Liver (tissue), 9 donors: ENCODE measurements around the gene AMER2. TPM values are rescaled to one million over a fixed set of nuclear protein-coding genes. Genes with fewer than 3 reads are reported as not detected.

Experiments used
- DNase-seq: peaks from one replicate; pipeline ENCODE4 v3.0.0-alpha.2; 2017; ENCODE audit warnings: low spot score
- H3K27ac ChIP-seq, 2 donors: one replicate each; pipeline ENCODE4 v1.7.0; 2013; ENCODE audit warnings: inconsistent platforms in 2 of 2, low read length in 2 of 2, control low read depth in 1 of 2, low read depth in 1 of 2, mild to moderate bottlenecking in 1 of 2
- H3K27me3 ChIP-seq, 4 donors: one replicate each; pipeline versions ENCODE4 v1.6.1 to v1.7.0; 2013; ENCODE audit warnings: low read length in 3 of 4, inconsistent platforms in 1 of 4, mild to moderate bottlenecking in 1 of 4, moderate library complexity in 1 of 4; ENCODE audit not compliant: control insufficient read depth in 4 of 4, insufficient read depth in 4 of 4
- H3K36me3 ChIP-seq, 4 donors: one replicate each; pipeline versions ENCODE4 v1.6.1 to v1.7.0; 2013; ENCODE audit warnings: low read length in 3 of 4, mild to moderate bottlenecking in 3 of 4, low read depth in 1 of 4, moderate library complexity in 1 of 4; ENCODE audit not compliant: control insufficient read depth in 4 of 4, insufficient read depth in 3 of 4
- H3K4me1 ChIP-seq, 4 donors: one replicate each; pipeline versions ENCODE4 v1.6.1 to v1.7.0; 2013; ENCODE audit warnings: low read length in 3 of 4, mild to moderate bottlenecking in 3 of 4, moderate library complexity in 1 of 4; ENCODE audit not compliant: control insufficient read depth in 4 of 4, insufficient read depth in 4 of 4
- H3K4me3 ChIP-seq, 3 donors: one replicate each; pipeline versions ENCODE4 v1.6.1 to v1.7.0; 2013; ENCODE audit warnings: low read length in 3 of 3, control low read depth in 1 of 3, low read depth in 1 of 3, mild to moderate bottlenecking in 1 of 3
- H3K9ac ChIP-seq, 2 donors: one replicate each; pipeline ENCODE4 v1.7.0; 2013; ENCODE audit warnings: low read length in 2 of 2, mild to moderate bottlenecking in 2 of 2, moderate library complexity in 2 of 2, control low read depth in 1 of 2, low read depth in 1 of 2
- H3K9me3 ChIP-seq, 4 donors: one replicate each; pipeline versions ENCODE4 v1.6.1 to v1.7.0; 2013; ENCODE audit warnings: low read length in 3 of 4; ENCODE audit not compliant: control insufficient read depth in 4 of 4
- FOXA2 ChIP-seq: IDR thresholded peaks from 2 replicates; pipeline ENCODE4 v1.6.1; 2016; ENCODE audit warnings: antibody characterized with exemption
- GABPA ChIP-seq, 2 donors: IDR thresholded peaks in 1 of 2; conservative IDR thresholded peaks in 1 of 2; 2 replicates each; pipeline ENCODE4 v1.6.1; 2016; ENCODE audit warnings: antibody characterized with exemption in 2 of 2, mild to moderate bottlenecking in 1 of 2, moderate library complexity in 1 of 2
- HNF4A ChIP-seq, 2 donors: conservative IDR thresholded peaks; 2 replicates each; pipeline ENCODE4 v1.6.1; 2016; ENCODE audit warnings: antibody characterized with exemption in 2 of 2, mild to moderate bottlenecking in 2 of 2
- NR2F2 ChIP-seq: IDR thresholded peaks from 2 replicates; pipeline ENCODE4 v1.6.1; 2016; ENCODE audit warnings: antibody characterized with exemption
- SP1 ChIP-seq: IDR thresholded peaks from 2 replicates; pipeline ENCODE4 v1.6.1; 2018; ENCODE audit warnings: antibody characterized with exemption, mild to moderate bottlenecking
- YY1 ChIP-seq: IDR thresholded peaks from 2 replicates; pipeline ENCODE4 v1.6.1; 2016; ENCODE audit warnings: antibody characterized with exemption, mild to moderate bottlenecking
- WGBS: extraction: QIAGEN DNeasy Blood & Tissue Kit; methylation state at CpG from one replicate; pipeline ENCODE4 v1.1.7; 2013; 5-methylcytosine and 5-hydroxymethylcytosine counted together
- polyA plus RNA-seq, 2 donors: library from polyadenylated mRNA; stranded (reverse) in 1 of 2; unstranded in 1 of 2; fragments of 200-250 nt in 1 of 2; fragments of >200 nt in 1 of 2; fragmentation: Nextera tagmentation in 1 of 2; extraction: Ambion mirVana in 1 of 2; gene quantifications; one replicate each; pipeline versions ENCODE4 v1.2.1 to v1.2.3, GENCODE V29; 2013 to 2015
- total RNA-seq, 2 donors: library from RNA; depleted of rRNA; stranded (reverse); fragments of >200 nt; gene quantifications; one replicate each; pipeline ENCODE4 v1.2.3, GENCODE V29; 2014
- TF ChIP-seq, protein P1 (sequence below): IDR thresholded peaks from 2 replicates; pipeline ENCODE4 v1.6.1; 2016; ENCODE audit warnings: antibody characterized with exemption
- donor health status: healthy.
- donor health status: healthy.
- donor health status: healthy.
- donor health status: healthy.
- donor health status: healthy.

Gene AMER2
- total and polyA plus RNA-seq, 4 donors, result not detected

DNA sequence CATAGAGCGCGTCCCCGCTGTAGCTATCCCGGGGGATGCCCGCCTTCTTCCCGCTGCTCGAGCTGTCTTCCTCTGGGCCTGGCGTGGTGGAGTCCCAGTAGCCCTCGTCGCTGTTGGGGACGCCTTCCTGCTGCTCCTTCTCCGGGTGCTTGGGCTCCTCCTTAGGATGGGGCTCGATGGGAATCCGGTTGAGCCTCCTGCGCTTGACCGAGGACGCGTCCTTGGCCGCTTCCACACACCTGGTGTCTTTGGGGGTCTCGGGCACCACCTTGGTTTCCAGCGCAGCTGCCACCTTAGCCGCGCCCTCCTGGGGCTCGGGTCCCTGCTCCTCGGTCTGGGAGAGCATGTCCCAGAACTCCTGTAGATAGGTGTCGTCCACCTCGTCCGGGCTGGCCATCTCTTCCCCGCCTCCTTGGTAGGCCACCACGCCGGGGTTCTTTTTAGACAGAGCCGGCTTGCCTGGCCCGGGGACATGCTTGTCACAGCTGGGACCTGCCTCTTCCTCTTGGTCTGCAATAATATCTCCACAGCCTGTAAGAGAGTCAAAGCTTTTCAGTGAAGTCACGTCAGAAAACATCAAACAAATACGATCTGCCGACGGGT is 2.0 kb downstream of the AMER2 start:
- no peak for TF ChIP-seq HNF4A (conservative IDR thresholded peaks at IDR 0.05)
- TF ChIP-seq GABPA (IDR thresholded peaks at IDR 0.05 in 1 of 2, conservative IDR thresholded peaks at IDR 0.05 in 1 of 2), result no peak
- no peak for TF ChIP-seq FOXA2
- H3K4me3 ChIP-seq, result no peak overlapping the region
- H3K9me3 ChIP-seq, result peaks cover 0 to 3% (median 0%) of the 10 kb centered on the region in 4 donors
- H3K27ac ChIP-seq, result no peak overlapping the region
- H3K27me3 ChIP-seq, result peaks cover 8 to 12% (median 9%) of the 10 kb centered on the region in 4 donors
- no peak overlapping the region for H3K9ac ChIP-seq
- H3K4me1 ChIP-seq, result peaks cover 0 to 10% (median 3%) of the 10 kb centered on the region in 4 donors
- DNase-seq, result no peak
- H3K36me3 ChIP-seq, result no peaks in the 10 kb centered on the region
- 62% methylated on average over 37 of the region's 37 CpGs for WGBS

DNA sequence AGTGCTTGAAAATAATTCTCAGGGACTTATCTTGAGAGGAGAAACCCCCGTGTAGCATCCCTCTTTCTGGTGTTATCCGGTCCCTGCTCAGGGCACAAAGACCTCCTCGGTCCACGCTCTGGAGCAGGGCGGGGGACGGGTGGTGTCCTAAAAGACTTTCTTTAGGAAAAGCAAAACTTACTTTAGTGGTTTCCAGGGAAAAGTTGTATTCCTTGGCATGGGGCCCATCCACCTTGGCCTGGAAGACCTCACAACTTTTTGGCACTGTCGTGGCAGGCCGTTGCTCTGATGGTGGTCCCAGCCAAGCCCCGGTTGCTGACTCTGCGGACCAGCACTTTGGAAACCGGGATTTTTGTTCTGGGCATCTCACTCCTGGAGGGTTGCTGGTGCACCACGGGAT is 2.7 kb downstream of the AMER2 start:
- TF ChIP-seq, protein P1, sequence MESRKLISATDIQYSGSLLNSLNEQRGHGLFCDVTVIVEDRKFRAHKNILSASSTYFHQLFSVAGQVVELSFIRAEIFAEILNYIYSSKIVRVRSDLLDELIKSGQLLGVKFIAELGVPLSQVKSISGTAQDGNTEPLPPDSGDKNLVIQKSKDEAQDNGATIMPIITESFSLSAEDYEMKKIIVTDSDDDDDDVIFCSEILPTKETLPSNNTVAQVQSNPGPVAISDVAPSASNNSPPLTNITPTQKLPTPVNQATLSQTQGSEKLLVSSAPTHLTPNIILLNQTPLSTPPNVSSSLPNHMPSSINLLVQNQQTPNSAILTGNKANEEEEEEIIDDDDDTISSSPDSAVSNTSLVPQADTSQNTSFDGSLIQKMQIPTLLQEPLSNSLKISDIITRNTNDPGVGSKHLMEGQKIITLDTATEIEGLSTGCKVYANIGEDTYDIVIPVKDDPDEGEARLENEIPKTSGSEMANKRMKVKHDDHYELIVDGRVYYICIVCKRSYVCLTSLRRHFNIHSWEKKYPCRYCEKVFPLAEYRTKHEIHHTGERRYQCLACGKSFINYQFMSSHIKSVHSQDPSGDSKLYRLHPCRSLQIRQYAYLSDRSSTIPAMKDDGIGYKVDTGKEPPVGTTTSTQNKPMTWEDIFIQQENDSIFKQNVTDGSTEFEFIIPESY, result no peak
- TF ChIP-seq HNF4A (conservative IDR thresholded peaks at IDR 0.05), result no peak
- TF ChIP-seq GABPA (IDR thresholded peaks at IDR 0.05 in 1 of 2, conservative IDR thresholded peaks at IDR 0.05 in 1 of 2), result no peak
- 77% methylated on average over 12 of the region's 12 CpGs for WGBS
- Histone ChIP-seq H3K27ac (no peak overlapping the region), H3K36me3 (no peaks in the 10 kb centered on the region), H3K9ac (no peak overlapping the region), H3K4me1 (peaks cover 0 to 10% (median 3%) of the 10 kb centered on the region in 4 donors), H3K27me3 (peaks cover 8 to 12% (median 9%) of the 10 kb centered on the region in 4 donors), H3K9me3 (peaks cover 0 to 3% (median 0%) of the 10 kb centered on the region in 4 donors), H3K4me3 (no peak overlapping the region)
- no peak for DNase-seq

DNA sequence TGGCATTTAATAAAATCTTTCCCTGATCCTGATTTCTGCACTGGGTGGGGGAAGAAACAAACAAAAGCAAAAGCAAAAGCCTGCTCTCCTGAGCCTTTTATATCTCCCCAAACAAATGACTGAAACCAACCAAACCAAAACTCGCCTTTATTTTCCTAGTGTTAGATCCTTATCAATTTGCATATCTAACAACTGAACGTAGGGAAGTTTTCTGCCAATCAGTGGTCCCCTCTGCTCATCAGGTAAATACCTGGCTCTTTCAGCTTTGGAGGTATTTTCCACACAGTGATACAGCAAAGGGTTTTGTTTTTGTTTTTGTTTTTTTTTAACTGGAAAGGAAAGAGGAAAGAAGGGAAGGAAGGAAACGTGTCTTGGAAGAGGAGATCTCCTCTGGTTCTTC is 3.3 kb downstream of the AMER2 start:
- TF ChIP-seq NR2F2 (no peak), FOXA2 (no peak), SP1 (no peak), YY1 (no peak)
- TF ChIP-seq, protein P1, result no peak
- no peak overlapping the region for H3K9ac ChIP-seq
- H3K36me3 ChIP-seq, result no peaks in the 10 kb centered on the region
- peaks cover 5 to 12% (median 9%) of the 10 kb centered on the region in 4 donors for H3K27me3 ChIP-seq
- no peak overlapping the region for H3K4me3 ChIP-seq
- H3K27ac ChIP-seq, result no peak overlapping the region
- 12% methylated on average over 3 of the region's 3 CpGs for WGBS
- no peak for DNase-seq
- H3K9me3 ChIP-seq, result peaks cover 0 to 3% (median 0%) of the 10 kb centered on the region in 4 donors
- peaks cover 0 to 10% (median 3%) of the 10 kb centered on the region in 4 donors for H3K4me1 ChIP-seq
